IMR-90 (cell line): Measurements from ENCODE around the gene CNGA1. TPM values are rescaled to one million over a fixed set of nuclear protein-coding genes. Genes with fewer than 3 reads are reported as not detected.

ENCODE experiments used
- ATAC-seq: fragments of 200-7000 bp; cut with Tn5 transposase; 2 replicates; pipeline ENCODE4 v1.9.1; 2020; ENCODE audit warnings: low read depth, mild to moderate bottlenecking, moderate library complexity
- BruUV-seq: library from RNA; stranded (reverse); fragments of 400-500 nt; replicated peaks from 2 replicates; lab custom pipeline; 2021; lab: Mats Ljungman, UMichigan
- CTCF ChIA-PET: fragments of 300-600 bp; formaldehyde crosslinking; extraction: SDS; loops from one replicate; lab custom pipeline; 2021; ENCODE audit warnings: antibody characterized with exemption; lab: Yijun Ruan, JAX
- POLR2A ChIA-PET: fragments of 300-600 bp; sonication (Branson Sonifier 250); formaldehyde crosslinking; loops from one replicate; lab custom pipeline; 2022; ENCODE audit warnings: antibody characterized with exemption; ENCODE audit not compliant: unreplicated experiment; lab: Charles Lee
- DNase-seq: peaks from one replicate; pipeline ENCODE4 v3.0.0; 2013
- H2AFZ ChIP-seq: replicated peaks from 2 replicates; pipeline ENCODE3; 2013; ENCODE audit warnings: low read length, mild to moderate bottlenecking; ENCODE audit not compliant: poor library complexity
- H2AK5ac ChIP-seq: 2 replicates; pipeline ENCODE4 v1.6.1; 2013; ENCODE audit warnings: low read depth, low read length, inconsistent platforms
- H2AK9ac ChIP-seq: replicated peaks from 2 replicates; pipeline ENCODE3; 2013; ENCODE audit warnings: mild to moderate bottlenecking, low read depth, low read length, moderate library complexity; ENCODE audit not compliant: poor library complexity
- H2BK120ac ChIP-seq: 2 replicates; pipeline ENCODE4 v1.6.1; 2013; ENCODE audit warnings: low read depth, low read length, inconsistent platforms
- H2BK15ac ChIP-seq: 3 replicates; pipeline ENCODE4 v1.6.1; 2013; ENCODE audit warnings: low read depth, low read length, inconsistent platforms
- H2BK20ac ChIP-seq: 2 replicates; pipeline ENCODE4 v1.6.1; 2013; ENCODE audit warnings: low read depth, mild to moderate bottlenecking, inconsistent platforms, low read length, moderate library complexity
- H2BK5ac ChIP-seq: 2 replicates; pipeline ENCODE4 v1.6.1; 2013; ENCODE audit warnings: mild to moderate bottlenecking, low read depth, low read length, inconsistent platforms; ENCODE audit not compliant: poor library complexity, severe bottlenecking
- H3K14ac ChIP-seq: replicated peaks from 2 replicates; pipeline ENCODE4 v1.6.1; 2013; ENCODE audit warnings: low read depth, low read length, inconsistent platforms
- H3K18ac ChIP-seq: 2 replicates; pipeline ENCODE4 v1.6.1; 2013; ENCODE audit warnings: low read depth, low read length, control low read depth
- H3K23ac ChIP-seq: 2 replicates; pipeline ENCODE4 v1.6.1; 2013; ENCODE audit warnings: low read depth, low read length, inconsistent platforms
- H3K27ac ChIP-seq: 2 replicates; pipeline ENCODE4 v1.5.1; 2013; ENCODE audit warnings: mild to moderate bottlenecking, control low read depth, low read length; ENCODE audit not compliant: insufficient read depth
- H3K27me3 ChIP-seq: 2 replicates; pipeline ENCODE4 v1.6.1; 2013; ENCODE audit warnings: low read length; ENCODE audit not compliant: control insufficient read depth, insufficient read depth
- H3K36me3 ChIP-seq: 2 replicates; pipeline ENCODE4 v1.6.1; 2013; ENCODE audit warnings: low read length, mixed read lengths; ENCODE audit not compliant: control insufficient read depth, insufficient read depth
- H3K4ac ChIP-seq: 2 replicates; pipeline ENCODE4 v1.6.1; 2013; ENCODE audit warnings: low read depth, low read length, inconsistent platforms
- H3K4me1 ChIP-seq: 2 replicates; pipeline ENCODE4 v1.6.1; 2013; ENCODE audit warnings: low read length, mixed read lengths; ENCODE audit not compliant: control insufficient read depth, insufficient read depth
- H3K4me2 ChIP-seq: 2 replicates; pipeline ENCODE4 v1.6.1; 2013; ENCODE audit warnings: low read depth, mild to moderate bottlenecking, control low read depth, low read length, moderate library complexity
- H3K4me3 ChIP-seq: 2 replicates; pipeline ENCODE4 v1.5.1; 2013; ENCODE audit warnings: low read depth, mild to moderate bottlenecking, control low read depth, low read length, moderate library complexity; ENCODE audit not compliant: insufficient read depth
- H3K56ac ChIP-seq: 2 replicates; pipeline ENCODE4 v1.6.1; 2013; ENCODE audit warnings: low read length, inconsistent platforms; ENCODE audit not compliant: insufficient read depth; ENCODE audit errors: extremely low read depth
- H3K79me1 ChIP-seq, 2 experiments: 2 replicates each; pipeline ENCODE4 v1.6.1; 2013; ENCODE audit warnings: low read length in 2 of 2, inconsistent platforms in 1 of 2, low read depth in 1 of 2
- H3K9ac ChIP-seq: 2 replicates; pipeline ENCODE4 v1.6.1; 2013; ENCODE audit warnings: low read depth, low read length, control low read depth
- H3K9me1 ChIP-seq: 2 replicates; pipeline ENCODE4 v1.6.1; 2013; ENCODE audit warnings: low read length, inconsistent platforms; ENCODE audit not compliant: insufficient read depth
- H3K9me3 ChIP-seq: 2 replicates; pipeline ENCODE4 v1.6.1; 2013; ENCODE audit warnings: low read length; ENCODE audit not compliant: control insufficient read depth, insufficient read depth
- H4K20me1 ChIP-seq: 2 replicates; pipeline ENCODE4 v1.6.1; 2013; ENCODE audit warnings: low read length, inconsistent platforms; ENCODE audit not compliant: insufficient read depth
- H4K5ac ChIP-seq: 2 replicates; pipeline ENCODE4 v1.6.1; 2013; ENCODE audit warnings: mild to moderate bottlenecking, low read depth, low read length, control low read depth
- H4K8ac ChIP-seq, 2 experiments: 2 replicates each; pipeline ENCODE4 v1.6.1; 2013; ENCODE audit warnings: low read depth in 2 of 2, low read length in 2 of 2, control low read depth in 1 of 2, inconsistent platforms in 1 of 2
- H4K91ac ChIP-seq: 2 replicates; pipeline ENCODE4 v1.6.1; 2013; ENCODE audit warnings: low read depth, low read length, inconsistent platforms; ENCODE audit not compliant: insufficient read depth
- BHLHE40 ChIP-seq: fragments of 150-350 bp; IDR thresholded peaks from 2 replicates; pipeline ENCODE4 v1.6.1; 2016; ENCODE audit warnings: mild to moderate bottlenecking, low read depth, low read length
- CEBPB ChIP-seq: IDR thresholded peaks from 2 replicates; pipeline ENCODE4 v1.6.1; 2012; ENCODE audit warnings: low read depth, low read length, improper control_type of control experiment
- CHD1 ChIP-seq: IDR thresholded peaks from 2 replicates; pipeline ENCODE4 v1.6.1; 2012; ENCODE audit warnings: low read depth, low read length, improper control_type of control experiment
- CTCF ChIP-seq: conservative IDR thresholded peaks from 2 replicates; pipeline ENCODE4 v1.5.1; 2012; ENCODE audit warnings: mild to moderate bottlenecking, low read depth, low read length, improper control_type of control experiment
- ELK1 ChIP-seq: fragments of 150-350 bp; IDR thresholded peaks from 2 replicates; pipeline ENCODE4 v1.6.1; 2016; ENCODE audit warnings: low read depth, mild to moderate bottlenecking, low read length, moderate library complexity, borderline replicate concordance
- FOS ChIP-seq: fragments of 150-350 bp; IDR thresholded peaks from 2 replicates; pipeline ENCODE4 v1.6.1; 2016; ENCODE audit warnings: low read depth, low read length
- MAFK ChIP-seq: IDR thresholded peaks from 2 replicates; pipeline ENCODE4 v1.6.1; 2012; ENCODE audit warnings: low read depth, low read length, improper control_type of control experiment
- MAZ ChIP-seq: IDR thresholded peaks from 2 replicates; pipeline ENCODE4 v1.6.1; 2012; ENCODE audit warnings: low read depth, mild to moderate bottlenecking, low read length, improper control_type of control experiment, moderate library complexity, borderline replicate concordance
- MXI1 ChIP-seq: IDR thresholded peaks from 2 replicates; pipeline ENCODE4 v1.6.1; 2012; ENCODE audit warnings: low read depth, mild to moderate bottlenecking, low read length, moderate library complexity, borderline replicate concordance
- NFE2L2 ChIP-seq: fragments of 150-350 bp; IDR thresholded peaks from 2 replicates; pipeline ENCODE4 v1.6.1; 2016; ENCODE audit warnings: low read depth, mild to moderate bottlenecking, low read length
- POLR2A ChIP-seq: IDR thresholded peaks from 2 replicates; pipeline ENCODE4 v1.6.1; 2012; ENCODE audit warnings: mild to moderate bottlenecking, low read depth, low read length
- RAD21 ChIP-seq: IDR thresholded peaks from 2 replicates; pipeline ENCODE4 v1.6.1; 2012; ENCODE audit warnings: low read length, improper control_type of control experiment
- RCOR1 ChIP-seq: IDR thresholded peaks from 2 replicates; pipeline ENCODE4 v1.6.1; 2012; ENCODE audit warnings: mild to moderate bottlenecking, low read length, improper control_type of control experiment; ENCODE audit not compliant: insufficient replicate concordance
- RFX5 ChIP-seq: IDR thresholded peaks from 2 replicates; pipeline ENCODE4 v1.8.0; 2012; ENCODE audit warnings: low read depth, mild to moderate bottlenecking, low read length, moderate library complexity
- SMC3 ChIP-seq: fragments of 150-350 bp; IDR thresholded peaks from 2 replicates; pipeline ENCODE4 v1.6.1; 2016; ENCODE audit warnings: low read depth, mild to moderate bottlenecking, antibody characterized with exemption, low read length, moderate library complexity
- WGBS, 2 experiments: methylation state at CpG; one replicate each; pipeline versions ENCODE4 v1.1.5 to v1.1.7; 2013; ENCODE audit warnings: missing lambda C conversion rate in 2 of 2; ENCODE audit not compliant: insufficient read length in 1 of 2; ENCODE audit errors: extremely low coverage in 2 of 2; 5-methylcytosine and 5-hydroxymethylcytosine counted together
- dilution Hi-C: fragments of 300-500 bp; cut with HindIII; formaldehyde crosslinking; loops from one replicate; pipeline ENCODE4 v1.14.3; 2018; ENCODE audit warnings: low sequenced_read_pairs; ENCODE audit not compliant: unreplicated experiment
- in situ Hi-C: fragments of 300-500 bp; cut with MboI; formaldehyde crosslinking; loops from 3 replicates; pipeline ENCODE4 v1.14.3; 2019; ENCODE audit warnings: low sequenced_read_pairs, inconsistent platforms, mixed read lengths
- intact Hi-C: fragments of 100-400 bp; cut with micrococcal nuclease; formaldehyde crosslinking; loops from 2 replicates; pipeline ENCODE4 v1.10.0; 2022
- polyA plus RNA-seq, 3 experiments: library from polyadenylated mRNA; depleted of rRNA; stranded (reverse); fragments of >200 nt; gene quantifications; 2 replicates each; pipeline ENCODE4 v1.2.3, GENCODE V29; 2012; ENCODE audit warnings: low replicate concordance in 1 of 3
- total RNA-seq: library from RNA; depleted of rRNA; stranded (reverse); fragments of >200 nt; gene quantifications from 2 replicates; pipeline ENCODE4 v1.2.3, GENCODE V29; 2012
- TF ChIP-seq, protein P1 (sequence below): fragments of 150-350 bp; IDR thresholded peaks from 2 replicates; pipeline ENCODE4 v1.6.1; 2017; ENCODE audit warnings: mild to moderate bottlenecking, antibody characterized with exemption, low read length, low read depth

The CNGA1 gene
- total and polyA plus RNA-seq, 2 of the 4 experiments (the other 2 are of a cell fraction) = not detected

DNA sequence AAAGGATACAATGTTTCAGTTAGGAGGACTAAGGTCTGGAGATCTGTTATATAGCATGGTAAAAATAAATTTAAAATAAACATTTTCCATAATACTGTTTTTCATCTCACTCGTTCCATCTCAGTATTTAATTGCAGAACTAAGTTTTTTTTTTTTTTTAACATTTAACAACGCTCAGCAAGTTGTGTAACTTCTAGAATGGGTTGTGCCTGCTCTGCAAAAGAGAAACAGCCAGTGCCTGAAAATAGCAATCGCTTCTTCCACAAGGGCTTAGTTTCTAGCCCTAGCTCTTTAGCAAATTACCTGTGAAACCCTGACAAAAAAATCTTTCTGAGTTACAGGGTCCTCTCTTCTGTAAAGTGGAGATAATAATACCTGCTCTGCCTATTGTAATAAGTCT, 41.9 kb downstream of the CNGA1 start:
- Histone ChIP-seq H2BK20ac (no peak overlapping the region), H3K36me3 (no peaks in the 10 kb centered on the region), H3K9me3 (no peaks in the 10 kb centered on the region), H4K91ac (no peak overlapping the region), H2AFZ (no peak overlapping the region), H4K5ac (no peak overlapping the region), H4K20me1 (no peaks in the 10 kb centered on the region), H3K4me1 (no peaks in the 10 kb centered on the region), H3K23ac (no peak overlapping the region), H3K27ac (no peak overlapping the region), H2BK120ac (no peak overlapping the region), H3K14ac (no peak overlapping the region), H3K56ac (no peak overlapping the region), H3K79me1 (no peaks in the 10 kb centered on the region), H3K4me2 (no peak overlapping the region), H2BK15ac (no peak overlapping the region), H3K4ac (no peak overlapping the region), H2AK5ac (no peak overlapping the region), H4K8ac (no peak overlapping the region), H3K27me3 (no peaks in the 10 kb centered on the region), H2AK9ac (no peak overlapping the region), H2BK5ac (no peak overlapping the region), H3K9ac (no peak overlapping the region), H3K4me3 (no peak overlapping the region), H3K18ac (no peak overlapping the region), H3K9me1 (no peaks in the 10 kb centered on the region)
- in situ Hi-C loops (no loop called here), intact Hi-C loops (no loop called here), dilution Hi-C loops (no loop called here)
- ATAC-seq (no peak), DNase-seq (no peak)
- CTCF ChIA-PET = no interaction called here
- no TSS peak for BruUV-seq
- TF ChIP-seq ELK1 (no peak), RAD21 (no peak), RFX5 (no peak), NFE2L2 (no peak), RCOR1 (no peak), MXI1 (no peak), CEBPB (no peak), BHLHE40 (no peak), SMC3 (no peak), CTCF (no peak), MAFK (no peak), POLR2A (no peak), CHD1 (no peak), FOS (no peak), MAZ (no peak)
- TF ChIP-seq, protein P1, sequence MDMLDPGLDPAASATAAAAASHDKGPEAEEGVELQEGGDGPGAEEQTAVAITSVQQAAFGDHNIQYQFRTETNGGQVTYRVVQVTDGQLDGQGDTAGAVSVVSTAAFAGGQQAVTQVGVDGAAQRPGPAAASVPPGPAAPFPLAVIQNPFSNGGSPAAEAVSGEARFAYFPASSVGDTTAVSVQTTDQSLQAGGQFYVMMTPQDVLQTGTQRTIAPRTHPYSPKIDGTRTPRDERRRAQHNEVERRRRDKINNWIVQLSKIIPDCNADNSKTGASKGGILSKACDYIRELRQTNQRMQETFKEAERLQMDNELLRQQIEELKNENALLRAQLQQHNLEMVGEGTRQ = no peak
- POLR2A ChIA-PET = no interaction called here
- no CpG with 5 or more reads among the region's 3 CpGs for WGBS, 2 experiments
